Adipose tissue (tissue), 3 donors: ENCODE data around the gene RHOBTB3. TPM values are rescaled to one million over a fixed set of nuclear protein-coding genes. Genes with fewer than 3 reads are reported as not detected.

Experiments used
- H3K27ac ChIP-seq: one replicate; pipeline ENCODE4 v1.5.1; 2013; ENCODE audit warnings: low read depth, low read length
- WGBS, 3 donors: extraction: QIAGEN DNeasy Blood & Tissue Kit; methylation state at CpG; one replicate each; pipeline ENCODE4 v1.1.7; 2013; 5-methylcytosine and 5-hydroxymethylcytosine counted together
- polyA plus RNA-seq, 3 donors: library from polyadenylated mRNA; stranded (reverse); fragments of 200-250 nt; gene quantifications; one replicate each; pipeline ENCODE4 v1.2.3, GENCODE V29; 2013
- donor health status: healthy with polysubstance abuse.
- donor health status: Bipolar disorder and iron deficiency.
- donor health status: healthy.

Gene RHOBTB3
- polyA plus RNA-seq, 3 donors = 75.1 to 81.4 (median 77.9) TPM

DNA sequence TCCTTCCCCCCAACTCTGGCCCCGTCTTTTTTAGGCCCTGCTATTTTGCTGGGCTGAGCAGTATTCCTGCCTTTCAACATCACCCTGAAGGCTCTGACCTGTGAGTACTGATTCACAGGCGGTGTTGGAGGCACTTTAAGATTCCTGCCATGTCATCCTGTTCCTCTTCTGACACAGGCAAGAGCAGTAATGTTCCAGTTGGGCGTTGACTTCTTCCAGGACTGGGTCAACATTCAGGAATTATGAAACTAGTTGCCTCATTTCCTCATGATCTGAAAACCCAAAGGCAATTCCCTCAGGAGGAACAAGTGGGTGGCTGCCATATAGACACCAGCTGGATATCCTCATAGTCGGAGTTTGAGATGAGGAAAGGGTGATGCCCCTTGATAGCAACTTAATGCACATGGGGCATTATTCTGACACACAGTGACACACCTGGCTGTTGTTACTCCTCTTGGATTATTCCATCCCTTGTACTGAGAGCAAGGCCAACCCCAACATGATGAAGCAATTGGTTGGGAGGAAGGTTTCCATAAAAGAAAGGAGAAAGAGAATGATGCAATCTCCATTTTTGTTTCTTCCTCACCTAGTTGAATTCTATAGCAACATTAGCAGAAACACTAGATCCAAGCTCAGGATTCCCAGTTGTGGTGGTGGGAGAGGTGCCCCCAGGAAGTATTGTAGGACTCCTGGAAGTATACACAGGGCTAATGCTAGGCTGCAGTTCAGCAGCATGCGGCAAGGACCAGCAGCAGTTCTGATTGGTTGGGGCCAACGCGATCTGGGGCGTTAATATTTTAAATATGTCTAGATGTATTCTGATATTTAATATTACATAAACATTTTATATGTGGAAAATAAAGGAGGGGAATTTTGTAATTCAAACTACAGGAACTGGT, 111.0 kb downstream of the RHOBTB3 start:
- WGBS, 3 donors = 67 to 88% (median 67%) methylated on average over 8 of the region's 8 CpGs
- no peak overlapping the region for H3K27ac ChIP-seq

DNA sequence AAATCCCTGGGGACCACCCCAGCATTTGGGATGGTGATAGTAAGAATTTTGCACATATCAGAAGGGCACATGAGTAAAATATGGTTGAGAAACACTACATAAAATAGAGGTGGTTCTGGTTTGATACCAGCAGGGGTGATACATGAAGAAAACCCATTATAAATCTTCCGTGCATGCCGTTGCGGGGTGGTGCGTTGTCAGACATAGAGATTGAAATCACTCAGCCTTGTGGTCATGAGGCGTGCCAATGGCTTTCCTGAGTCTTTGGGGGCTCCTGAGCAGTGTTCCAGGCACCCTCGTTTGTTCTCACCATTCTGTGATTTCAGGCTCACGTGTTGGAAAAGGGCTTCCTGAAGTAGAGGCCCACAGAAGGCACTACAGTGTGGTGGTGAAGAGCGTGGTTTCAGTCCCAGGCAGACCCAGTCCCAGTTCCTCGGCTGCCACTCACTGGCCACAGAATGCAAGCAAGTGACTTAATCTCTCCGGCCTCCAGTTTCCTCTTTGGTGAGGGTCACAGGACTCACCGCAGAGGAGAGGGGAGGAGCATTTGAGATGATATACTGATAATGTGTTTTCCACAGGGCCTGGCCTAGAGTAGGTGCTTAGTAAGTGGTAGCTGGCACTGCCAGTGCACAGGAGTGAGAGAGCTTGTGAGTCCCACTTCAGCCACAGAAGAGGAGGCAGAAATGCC, 111.9 kb downstream of the RHOBTB3 start:
- WGBS, 3 donors = 48 to 72% (median 48%) methylated on average over 11 of the region's 11 CpGs
- H3K27ac ChIP-seq = no peak overlapping the region

DNA sequence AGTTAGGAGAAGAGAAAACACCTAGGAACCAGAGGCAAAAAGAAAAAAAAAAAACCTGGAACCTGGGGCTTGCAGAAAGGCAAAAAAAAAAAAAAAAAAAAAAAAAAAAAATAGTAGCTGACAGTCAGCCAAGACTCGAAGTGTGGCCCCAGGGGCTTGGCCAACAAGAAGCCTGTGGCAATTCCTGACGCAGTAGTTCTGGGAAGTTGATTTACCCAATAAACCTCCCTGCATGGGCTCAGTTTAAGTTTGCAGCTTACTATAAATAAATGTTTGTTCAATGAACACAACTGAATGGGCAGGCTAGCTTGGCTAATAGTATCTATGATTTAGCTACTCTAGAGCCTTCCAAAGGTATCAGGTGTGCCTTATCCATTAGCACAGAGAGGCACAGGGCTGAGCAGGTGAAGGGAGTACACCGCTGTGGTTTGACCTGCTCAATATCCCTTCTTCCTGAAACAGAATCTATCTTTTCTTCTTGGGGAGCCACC, 112.6 kb downstream of the RHOBTB3 start:
- no peak overlapping the region for H3K27ac ChIP-seq
- WGBS, 3 donors = 43 to 57% (median 46%) methylated on average over 3 of the region's 3 CpGs

DNA sequence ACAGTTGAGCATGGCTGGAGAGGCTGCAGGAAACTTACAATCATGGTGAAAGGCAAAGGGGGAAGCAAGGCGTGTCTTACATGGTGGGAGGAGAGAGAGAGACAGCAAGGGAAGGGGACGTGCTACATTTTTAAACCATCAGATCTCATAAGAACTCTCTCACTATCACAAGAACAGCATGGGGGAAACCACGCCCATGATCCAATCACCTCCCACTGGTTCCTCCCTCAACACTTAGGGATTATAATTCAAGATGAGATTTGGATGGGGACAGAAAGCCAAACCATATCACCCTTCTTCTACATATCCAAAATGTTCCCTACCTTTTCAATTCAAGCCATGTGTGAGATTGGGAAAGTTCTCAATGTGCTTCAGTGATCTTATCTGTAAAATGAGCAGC, 114.3 kb downstream of the RHOBTB3 start:
- no peak overlapping the region for H3K27ac ChIP-seq
- 52 to 82% (median 58%) methylated on average over 3 of the region's 3 CpGs for WGBS, 3 donors

Other genes with a start within 250 kb of the RHOBTB3 start
- gene SKIC3, start 176.4 kb upstream of the RHOBTB3 start, polyA plus RNA-seq = 10 to 100 TPM; 17.2 to 21.0 (median 20.0) TPM
- gene ARSK, start 176.2 kb upstream of the RHOBTB3 start, polyA plus RNA-seq = 1 to 10 TPM; 1.3 to 4.1 (median 1.9) TPM
- 1 to 10 TPM in 1 of 3 donors, under 1 TPM in 1, not detected in 1; 0.25 to 5.5 TPM for gene GPR150, start 111.2 kb upstream of the RHOBTB3 start, polyA plus RNA-seq
- 1 to 10 TPM; 1.0 to 4.4 (median 2.1) TPM for gene RFESD, start 84.6 kb upstream of the RHOBTB3 start, polyA plus RNA-seq
- gene SPATA9, start 48.3 kb upstream of the RHOBTB3 start, polyA plus RNA-seq = 1 to 10 TPM in 1 of 3 donors, under 1 TPM in 2; 0.59 to 7.0 (median 0.67) TPM
- gene GLRX, start 91.4 kb downstream of the RHOBTB3 start, polyA plus RNA-seq = 100 to 1,000 TPM in 2 of 3 donors, 10 to 100 TPM in 1; 28.6 to 212 (median 201) TPM
- 10 to 100 TPM; 33.7 to 66.6 (median 42.6) TPM for gene ELL2, start 230.5 kb downstream of the RHOBTB3 start, polyA plus RNA-seq